ENCODE data around the gene SPCS1.
"Not testable (repeated sequence)": the region's sequence is repeated elsewhere in the genome, so short reads cannot be mapped to it uniquely, and the experiment has no call there.

Gene SPCS1

DNA sequence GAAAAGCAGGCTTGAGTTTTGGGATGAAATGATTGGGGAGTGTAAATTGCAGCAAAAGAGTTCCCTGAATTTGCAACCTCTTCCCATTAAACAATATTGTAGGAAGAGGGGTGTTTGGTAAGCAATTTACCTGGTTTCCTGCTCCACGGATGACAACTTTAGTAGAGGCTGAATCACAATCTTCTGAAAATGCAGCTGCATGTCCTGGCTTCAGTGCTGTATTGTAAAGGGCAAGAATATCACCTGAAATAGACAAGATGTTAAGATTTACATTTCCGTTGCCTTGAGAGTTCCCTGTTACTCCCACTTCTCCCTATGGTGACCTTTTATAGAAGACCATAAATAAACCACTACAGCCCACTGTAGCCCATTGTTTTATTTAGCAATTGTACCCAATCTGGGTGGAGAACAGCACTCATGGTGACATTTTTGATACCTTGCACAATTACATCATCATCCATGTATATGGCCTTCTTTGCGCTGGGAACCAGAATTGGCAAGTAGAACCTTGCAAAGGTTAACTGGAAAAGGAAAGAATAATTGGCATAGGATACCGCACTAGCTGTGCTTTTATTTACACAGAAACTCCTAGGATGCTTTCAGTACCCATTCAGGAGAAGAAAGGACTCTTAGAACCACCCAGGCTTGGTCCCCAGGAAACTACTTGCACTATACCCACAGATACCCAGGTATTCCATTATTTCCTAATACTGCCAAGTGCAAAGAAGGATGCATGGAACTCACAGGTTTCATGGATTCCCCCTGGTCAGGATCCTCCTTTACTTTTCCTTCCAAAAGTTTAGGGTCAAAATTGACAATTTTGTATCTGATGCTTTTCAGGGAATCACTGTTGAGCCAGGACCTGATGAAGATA, 9.9 kb upstream of the SPCS1 start:
- no peak for DNase-seq

- DNase-seq, result no peak
Observed at GRCh38 chr3:52696830-52697631, 8.9 kb upstream of the SPCS1 start.

DNA sequence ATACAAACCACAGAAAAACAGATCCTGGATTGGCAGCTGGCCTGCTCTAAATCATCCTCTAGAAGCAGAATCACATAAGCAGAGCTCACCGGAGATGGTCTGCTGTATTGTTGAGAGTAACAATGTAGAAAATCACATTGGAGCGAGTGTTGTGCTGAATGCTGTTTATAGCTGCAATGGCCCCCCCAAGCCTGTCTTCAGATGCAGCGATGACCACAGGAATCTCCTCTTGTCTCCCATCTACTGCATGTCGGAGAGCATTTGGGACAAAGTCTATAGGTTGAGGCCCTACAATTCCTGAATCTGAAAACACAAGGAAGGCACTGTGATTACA, 8.3 kb upstream of the SPCS1 start:
- DNase-seq, result no peak

DNA sequence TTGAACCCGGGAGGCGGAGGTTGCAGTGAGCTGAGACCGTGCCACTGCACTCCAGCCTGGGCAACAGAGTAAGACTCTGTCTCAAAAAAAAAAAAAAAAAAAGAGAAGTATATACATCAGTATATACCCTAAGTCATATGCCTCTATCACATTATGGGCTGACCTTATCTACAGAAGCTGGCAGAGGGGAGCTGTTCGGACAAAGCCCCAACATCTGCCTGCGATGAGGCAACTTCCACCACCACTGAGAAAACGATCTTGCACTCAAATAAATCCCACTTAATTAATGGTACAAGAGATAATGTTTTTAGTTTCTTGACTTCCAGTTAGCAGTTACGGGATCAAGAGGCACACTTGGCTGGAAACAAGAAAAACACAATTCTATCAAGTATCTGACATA, 2.6 kb upstream of the SPCS1 start:
- DNase-seq, result no peak

GRCh38 chr3:52704611-52705437, 1.1 kb upstream of the SPCS1 start:
- DNase-seq, result no peak

DNA sequence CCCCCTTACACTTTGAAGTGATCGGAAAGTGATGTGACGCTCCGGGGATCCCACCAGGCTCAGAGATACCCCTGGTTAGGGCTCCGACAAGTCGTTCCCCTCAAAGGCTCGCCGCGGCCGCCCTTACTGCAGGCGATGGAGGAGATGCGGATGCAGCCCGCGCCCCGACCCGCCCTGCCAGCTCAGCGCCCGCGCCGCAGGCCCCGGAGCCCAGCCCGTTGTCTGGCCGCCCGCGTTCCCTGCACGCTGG, 543 bp upstream of the SPCS1 start:
- DNase-seq, result no peak

DNA sequence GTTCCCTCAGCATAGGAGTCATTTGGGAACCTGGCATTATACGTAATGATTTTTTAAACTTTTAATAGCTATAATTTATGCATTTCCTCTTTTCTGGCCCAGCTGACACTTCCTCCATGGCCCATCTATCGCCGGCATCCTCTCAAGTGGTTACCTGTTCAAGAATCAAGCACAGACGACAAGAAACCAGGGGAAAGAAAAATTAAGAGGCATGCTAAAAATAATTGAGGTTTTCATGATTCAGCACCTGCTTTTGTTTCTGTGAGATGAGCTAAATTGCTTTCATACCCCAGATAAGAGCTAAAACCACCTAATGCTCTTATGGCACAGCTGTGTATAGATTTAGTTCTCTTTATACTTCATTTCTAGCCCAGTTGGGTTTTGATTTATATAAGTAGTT, 1.7 kb downstream of the SPCS1 start:
- DNase-seq, result no peak

DNA sequence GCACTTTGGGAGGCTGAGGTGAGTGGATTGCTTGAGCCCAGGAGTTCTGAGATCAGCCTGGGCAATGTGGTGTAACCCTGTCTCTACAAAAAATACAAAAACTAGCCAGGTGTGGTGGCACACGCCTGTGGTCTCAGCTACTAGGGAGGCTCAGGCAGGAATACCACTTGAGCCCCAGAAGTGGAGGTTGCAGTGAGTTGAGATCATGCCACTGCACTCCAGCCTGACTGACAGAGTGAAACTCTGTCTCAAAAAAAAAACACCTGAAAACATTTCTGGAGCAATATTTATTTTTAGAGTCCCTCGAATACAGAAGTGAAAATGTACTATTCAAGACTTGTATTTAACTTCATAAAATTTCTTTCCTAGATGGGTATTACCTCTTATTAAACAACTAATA, 4.6 kb downstream of the SPCS1 start:
- DNase-seq, result no peak

DNA sequence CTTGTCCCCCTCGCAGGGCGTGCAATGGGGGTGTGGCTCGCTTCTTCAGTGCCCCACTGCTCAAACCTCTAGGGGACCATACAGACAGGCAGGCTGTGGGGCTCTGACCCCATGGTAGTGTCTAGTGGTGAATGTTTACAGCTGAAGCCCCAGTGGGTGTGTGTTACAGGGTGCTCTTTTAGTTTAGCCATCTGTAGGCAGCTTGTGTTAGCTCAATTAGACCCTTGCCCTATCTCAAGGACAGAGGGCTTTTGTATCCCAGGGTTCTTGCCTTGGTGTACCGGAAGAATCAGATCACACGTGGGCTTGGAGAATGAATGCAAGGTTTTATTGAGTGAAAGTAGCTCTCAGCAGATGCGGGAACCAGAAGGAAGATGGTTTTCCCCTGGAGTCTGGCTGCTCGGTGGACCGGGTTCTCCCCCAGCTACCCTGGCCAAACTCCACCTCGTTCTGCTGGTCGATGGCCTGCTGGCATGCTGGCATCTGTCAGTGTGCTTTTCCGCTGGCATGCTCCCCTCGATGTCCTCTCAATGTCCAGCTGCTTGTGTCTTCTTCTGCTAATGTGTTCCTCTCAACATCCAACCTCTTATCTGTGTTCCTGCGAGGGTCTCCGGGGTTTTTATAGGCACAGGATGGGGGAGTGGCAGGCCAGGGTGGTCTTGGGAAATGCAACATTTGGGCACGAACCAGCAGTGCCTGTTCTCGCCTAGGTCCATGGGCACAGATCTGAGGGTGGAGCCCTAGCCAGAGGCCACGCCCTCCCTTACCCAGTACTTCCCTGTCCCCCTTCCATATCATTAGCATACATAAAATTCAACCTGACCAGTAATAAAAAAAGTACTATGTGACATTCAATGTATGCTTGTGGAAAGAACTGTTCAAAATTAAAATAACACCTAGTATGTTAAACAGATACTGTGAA, 6.6 kb downstream of the SPCS1 start:
- no peak for DNase-seq

DNA sequence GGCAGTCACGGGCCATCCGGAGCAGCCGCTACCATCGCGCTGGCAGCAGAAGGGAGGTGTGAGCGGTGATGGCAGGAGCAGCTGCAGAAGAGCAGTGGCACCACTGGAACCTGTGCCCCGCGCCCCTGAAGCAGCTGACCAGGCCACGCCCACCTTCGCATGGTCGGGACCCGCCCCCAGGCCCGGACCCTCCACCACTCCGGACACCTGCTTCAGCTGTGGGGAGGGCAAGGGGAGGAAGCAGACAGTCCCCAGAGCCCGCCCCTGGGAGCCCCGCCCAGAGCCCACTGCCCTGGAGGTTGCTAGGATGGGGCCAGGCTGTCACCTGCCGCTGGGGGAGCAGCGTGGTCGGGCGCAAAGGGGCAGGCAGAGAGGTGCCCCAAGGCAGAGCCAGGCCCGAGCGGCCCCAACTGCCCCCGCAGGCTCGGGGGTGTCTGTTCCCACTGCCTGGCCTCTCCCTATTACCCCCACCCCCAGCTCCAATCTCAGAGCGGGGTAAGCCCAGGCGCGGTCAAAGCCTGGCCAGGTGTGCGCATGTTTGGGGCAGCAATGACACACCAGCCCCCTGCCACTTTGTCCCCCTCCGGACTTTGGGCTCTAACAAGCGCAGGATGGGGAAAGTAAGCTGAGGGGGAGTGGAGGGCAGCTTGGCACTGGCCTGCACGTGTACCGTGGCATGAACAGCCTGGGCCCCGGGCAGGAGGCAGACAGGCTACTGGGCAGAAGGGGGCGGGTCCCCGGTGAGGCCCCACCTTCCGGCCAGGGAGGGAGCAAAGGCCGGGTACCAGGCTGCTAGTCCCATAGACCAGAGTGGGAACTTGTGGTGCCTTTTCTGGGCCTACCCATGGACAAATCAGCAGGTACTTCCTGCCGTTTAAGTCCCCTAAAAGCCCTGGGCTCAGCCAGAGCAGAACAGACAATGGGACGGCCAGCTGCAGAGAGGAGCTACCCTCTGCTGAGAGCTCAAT, 8.7 kb downstream of the SPCS1 start:
- no peak for DNase-seq

- peak in 1 of 3 donors; percentile 35 for DNase-seq
Observed at GRCh38 chr3:52715714-52716305, 9.9 kb downstream of the SPCS1 start.

DNA sequence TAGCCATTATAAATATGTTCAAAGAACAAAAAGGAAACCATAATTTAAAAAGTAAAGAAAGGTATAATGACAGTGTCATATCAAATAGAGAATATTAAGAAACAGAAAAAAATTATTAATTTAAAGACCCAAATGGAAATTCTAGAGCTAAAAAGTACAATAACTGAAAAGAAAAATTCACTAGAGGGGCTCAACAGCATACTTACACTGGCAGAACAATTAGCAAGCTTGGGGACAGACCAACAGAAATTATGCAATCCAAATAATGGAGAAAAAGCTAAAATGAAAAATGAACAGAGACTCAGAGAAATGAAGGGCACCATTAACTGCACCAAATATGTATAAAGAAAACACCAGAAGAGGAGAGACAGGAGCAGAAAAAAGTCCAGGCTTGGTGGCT, 13.7 kb downstream of the SPCS1 start:
- no peak for DNase-seq

DNA sequence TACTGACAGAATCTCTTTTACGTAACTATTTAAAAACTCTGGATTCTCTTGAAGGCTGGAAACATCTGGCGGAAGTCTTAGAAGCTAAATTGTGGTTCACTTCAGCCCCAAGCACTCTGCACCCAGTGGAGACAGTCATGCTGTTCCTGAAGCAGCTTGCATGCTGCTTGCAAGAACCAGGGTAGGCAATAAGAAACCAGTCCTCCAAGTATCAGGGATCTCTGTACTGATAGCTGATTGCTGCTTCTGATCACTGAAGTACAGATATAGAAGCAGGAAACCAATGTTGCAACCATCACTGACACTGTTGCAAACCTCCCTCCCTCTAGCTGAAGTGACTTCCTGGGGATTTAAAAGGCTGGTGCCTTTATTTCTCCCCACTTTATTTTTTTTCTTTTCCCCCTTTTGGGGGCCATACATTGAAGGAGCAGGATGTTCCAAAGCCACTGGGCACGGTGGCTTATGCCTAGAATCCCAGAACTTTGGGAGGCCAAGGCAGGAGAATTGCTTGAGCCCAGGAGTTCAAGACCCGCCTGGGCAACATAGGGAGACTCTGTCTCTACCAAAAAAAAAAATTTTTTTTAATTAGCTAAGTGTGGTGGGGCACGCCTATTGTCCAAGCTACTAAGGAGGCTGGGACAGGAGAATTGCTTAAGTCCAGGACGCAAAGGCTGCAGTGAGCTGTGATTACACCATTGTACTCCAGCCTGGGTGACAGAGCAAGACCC, 15.3 kb downstream of the SPCS1 start:
- peak; percentile 15 to 42 (median 40) for DNase-seq

GRCh38 chr3:52721730-52722008, 15.8 kb downstream of the SPCS1 start:
- DNase-seq, result peak; percentile 19 to 41 (median 27)

DNA sequence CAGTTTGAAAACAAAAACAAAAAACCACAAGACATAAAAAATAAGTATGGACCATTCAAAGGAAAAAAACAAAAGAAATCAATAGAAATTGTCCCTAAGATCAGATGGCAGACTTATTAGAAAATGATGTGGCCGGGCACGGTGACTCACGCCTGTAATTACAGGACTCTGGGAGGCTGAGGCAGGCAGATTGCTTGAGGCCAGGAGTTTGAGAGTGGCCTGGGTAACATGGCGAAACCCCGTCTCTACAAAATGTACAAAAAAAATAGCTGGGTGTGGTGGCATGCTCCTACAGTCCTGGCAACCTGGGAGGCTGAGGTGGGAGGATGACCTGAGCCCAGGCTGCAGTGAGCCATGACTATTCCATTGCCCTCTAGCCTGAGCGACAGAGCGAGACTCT, 16.6 kb downstream of the SPCS1 start:
- no peak for DNase-seq

- no peak for DNase-seq
Observed at GRCh38 chr3:52723935-52724334, 18.0 kb downstream of the SPCS1 start.

GRCh38 chr3:52724511-52724910, 18.6 kb downstream of the SPCS1 start:
- no peak for DNase-seq

DNA sequence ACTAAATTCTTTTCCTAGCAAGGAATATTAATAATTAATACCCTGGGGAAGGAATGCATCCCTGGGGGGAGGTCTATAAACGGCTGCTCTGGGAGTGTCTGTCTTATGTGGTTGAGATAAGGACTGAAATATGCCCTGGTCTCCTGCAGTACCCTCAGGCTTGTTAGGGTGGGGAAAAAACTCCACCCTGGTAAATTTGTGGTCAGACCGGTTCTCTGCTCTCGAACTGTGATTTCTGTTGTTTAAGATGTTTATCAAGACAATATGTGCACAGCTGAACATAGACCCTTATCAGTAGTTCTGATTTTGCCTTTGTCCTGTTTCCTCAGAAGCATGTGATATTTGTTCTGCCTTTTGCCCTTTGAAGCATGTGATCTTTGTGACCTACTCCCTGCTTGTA, 22.8 kb downstream of the SPCS1 start:
- DNase-seq, result not testable (repeated sequence)

- no peak for DNase-seq
Observed at GRCh38 chr3:52730681-52731080, 24.8 kb downstream of the SPCS1 start.

DNA sequence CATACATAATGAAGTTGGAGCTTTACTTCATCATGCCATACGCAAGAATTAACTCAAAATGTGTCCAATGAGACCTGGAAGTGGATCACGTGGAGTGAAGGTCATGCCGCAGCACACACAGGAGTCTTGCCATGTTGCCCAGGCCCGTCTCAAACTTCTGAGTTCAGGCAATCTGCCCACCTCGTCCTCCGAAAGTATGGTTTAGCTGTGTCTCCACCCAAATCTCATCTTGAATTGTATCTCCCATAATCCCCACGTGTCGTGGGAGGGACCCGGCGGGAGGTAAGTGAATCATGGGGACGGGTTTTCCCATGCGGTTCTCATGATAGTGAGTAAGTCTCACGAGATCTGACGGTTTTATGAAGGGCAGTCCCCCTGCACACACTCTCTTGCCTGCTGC, 25.7 kb downstream of the SPCS1 start:
- peak in 1 of 3 donors; percentile 41 for DNase-seq
